Hematopoietic multipotent progenitor cell treated with erythropoietin and hydrocortisone succinate and interleukin-3 and kit ligand, for 15 days (in vitro differentiated cells): ENCODE measurements around the gene HOTAIR.

ENCODE experiments used
- DNase-seq: peaks from one replicate; pipeline ENCODE4 v3.0.0-alpha.2; 2015; ENCODE audit warnings: low spot score

Gene HOTAIR

GRCh38 chr12:54011665-54012532 is 37.1 kb upstream of the HOTAIR start:
- no peak for DNase-seq

GRCh38 chr12:54010972-54011664 is 36.4 kb upstream of the HOTAIR start:
- no peak for DNase-seq

GRCh38 chr12:54010053-54010971 is 35.6 kb upstream of the HOTAIR start:
- no peak for DNase-seq

GRCh38 chr12:54009171-54010052 is 34.7 kb upstream of the HOTAIR start:
- DNase-seq, result no peak

- DNase-seq, result no peak
Measured at GRCh38 chr12:54008260-54008552, 33.5 kb upstream of the HOTAIR start.

- DNase-seq, result no peak
Measured at GRCh38 chr12:54007538-54008259, 32.9 kb upstream of the HOTAIR start.

GRCh38 chr12:54006559-54007220 is 31.9 kb upstream of the HOTAIR start:
- DNase-seq, result no peak

- DNase-seq, result peak; percentile 76
Measured at GRCh38 chr12:54005853-54006558, 31.3 kb upstream of the HOTAIR start.

- DNase-seq, result no peak
Measured at GRCh38 chr12:54005531-54005852, 30.7 kb upstream of the HOTAIR start.

- DNase-seq, result no peak
Measured at GRCh38 chr12:54004841-54005530, 30.2 kb upstream of the HOTAIR start.

GRCh38 chr12:54004063-54004840 is 29.5 kb upstream of the HOTAIR start:
- no peak for DNase-seq

- no peak for DNase-seq
Measured at GRCh38 chr12:54003625-54004024, 28.9 kb upstream of the HOTAIR start.

- DNase-seq, result no peak
Measured at GRCh38 chr12:54002915-54003389, 28.2 kb upstream of the HOTAIR start.

- DNase-seq, result no peak
Measured at GRCh38 chr12:54002278-54002914, 27.6 kb upstream of the HOTAIR start.

GRCh38 chr12:54001283-54002187 is 26.8 kb upstream of the HOTAIR start:
- DNase-seq, result no peak
